HL-60 (cell line): Measurements from ENCODE around the gene ALDH3B1.

Source experiments
- DNase-seq, 2 experiments: peaks; one replicate each; pipeline ENCODE4 v3.0.0-alpha.2; 2010 to 2020; ENCODE audit warnings: low read depth in 1 of 2, low spot score in 1 of 2
- H3K27ac ChIP-seq: fragments of 250-450 bp; sonication (Bioruptor Pico); replicated peaks from 2 replicates; pipeline ENCODE4 v1.5.1; 2020; ENCODE audit warnings: mild to moderate bottlenecking, moderate library complexity
- H3K27me3 ChIP-seq: fragments of 250-450 bp; sonication (Bioruptor Pico); 2 replicates; pipeline ENCODE4 v1.5.1; 2021; ENCODE audit warnings: mild to moderate bottlenecking, moderate library complexity; ENCODE audit not compliant: insufficient read depth, poor library complexity, severe bottlenecking
- H3K4me3 ChIP-seq: replicated peaks from 2 replicates; pipeline ENCODE4 v1.5.1; 2011; ENCODE audit warnings: mild to moderate bottlenecking, control low read depth, low read length; ENCODE audit not compliant: insufficient read depth
- GABPA ChIP-seq: IDR thresholded peaks from 2 replicates; pipeline ENCODE4 v1.6.1; 2012; ENCODE audit warnings: low read depth
- POLR2AphosphoS5 ChIP-seq: IDR thresholded peaks from 2 replicates; pipeline ENCODE4 v1.6.1; 2012; ENCODE audit warnings: low read depth
- SPI1 ChIP-seq: IDR thresholded peaks from 2 replicates; pipeline ENCODE4 v1.6.1; 2012; ENCODE audit warnings: low read depth, mild to moderate bottlenecking, borderline replicate concordance
- TF ChIP-seq, protein P1 (sequence below): IDR thresholded peaks from one replicate; pipeline ENCODE4 v1.5.1; 2011; ENCODE audit warnings: low read length, control low read depth, inconsistent platforms; ENCODE audit not compliant: insufficient read depth
- TF ChIP-seq, protein P2 (sequence below): IDR thresholded peaks from 2 replicates; pipeline ENCODE4 v1.6.1; 2012; ENCODE audit warnings: low read depth; ENCODE audit not compliant: insufficient replicate concordance

Gene ALDH3B1

GRCh38 chr11:68041617-68042218 is 31.6 kb downstream of the ALDH3B1 start:
- DNase-seq: peak in 1 of 2 experiments; percentile 26
- H3K27me3 ChIP-seq: no peaks in the 10 kb centered on the region
- peak overlapping the region; percentile 97 for H3K4me3 ChIP-seq
- TF ChIP-seq, protein P1, sequence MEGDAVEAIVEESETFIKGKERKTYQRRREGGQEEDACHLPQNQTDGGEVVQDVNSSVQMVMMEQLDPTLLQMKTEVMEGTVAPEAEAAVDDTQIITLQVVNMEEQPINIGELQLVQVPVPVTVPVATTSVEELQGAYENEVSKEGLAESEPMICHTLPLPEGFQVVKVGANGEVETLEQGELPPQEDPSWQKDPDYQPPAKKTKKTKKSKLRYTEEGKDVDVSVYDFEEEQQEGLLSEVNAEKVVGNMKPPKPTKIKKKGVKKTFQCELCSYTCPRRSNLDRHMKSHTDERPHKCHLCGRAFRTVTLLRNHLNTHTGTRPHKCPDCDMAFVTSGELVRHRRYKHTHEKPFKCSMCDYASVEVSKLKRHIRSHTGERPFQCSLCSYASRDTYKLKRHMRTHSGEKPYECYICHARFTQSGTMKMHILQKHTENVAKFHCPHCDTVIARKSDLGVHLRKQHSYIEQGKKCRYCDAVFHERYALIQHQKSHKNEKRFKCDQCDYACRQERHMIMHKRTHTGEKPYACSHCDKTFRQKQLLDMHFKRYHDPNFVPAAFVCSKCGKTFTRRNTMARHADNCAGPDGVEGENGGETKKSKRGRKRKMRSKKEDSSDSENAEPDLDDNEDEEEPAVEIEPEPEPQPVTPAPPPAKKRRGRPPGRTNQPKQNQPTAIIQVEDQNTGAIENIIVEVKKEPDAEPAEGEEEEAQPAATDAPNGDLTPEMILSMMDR: no peak
- TF ChIP-seq, protein P2, sequence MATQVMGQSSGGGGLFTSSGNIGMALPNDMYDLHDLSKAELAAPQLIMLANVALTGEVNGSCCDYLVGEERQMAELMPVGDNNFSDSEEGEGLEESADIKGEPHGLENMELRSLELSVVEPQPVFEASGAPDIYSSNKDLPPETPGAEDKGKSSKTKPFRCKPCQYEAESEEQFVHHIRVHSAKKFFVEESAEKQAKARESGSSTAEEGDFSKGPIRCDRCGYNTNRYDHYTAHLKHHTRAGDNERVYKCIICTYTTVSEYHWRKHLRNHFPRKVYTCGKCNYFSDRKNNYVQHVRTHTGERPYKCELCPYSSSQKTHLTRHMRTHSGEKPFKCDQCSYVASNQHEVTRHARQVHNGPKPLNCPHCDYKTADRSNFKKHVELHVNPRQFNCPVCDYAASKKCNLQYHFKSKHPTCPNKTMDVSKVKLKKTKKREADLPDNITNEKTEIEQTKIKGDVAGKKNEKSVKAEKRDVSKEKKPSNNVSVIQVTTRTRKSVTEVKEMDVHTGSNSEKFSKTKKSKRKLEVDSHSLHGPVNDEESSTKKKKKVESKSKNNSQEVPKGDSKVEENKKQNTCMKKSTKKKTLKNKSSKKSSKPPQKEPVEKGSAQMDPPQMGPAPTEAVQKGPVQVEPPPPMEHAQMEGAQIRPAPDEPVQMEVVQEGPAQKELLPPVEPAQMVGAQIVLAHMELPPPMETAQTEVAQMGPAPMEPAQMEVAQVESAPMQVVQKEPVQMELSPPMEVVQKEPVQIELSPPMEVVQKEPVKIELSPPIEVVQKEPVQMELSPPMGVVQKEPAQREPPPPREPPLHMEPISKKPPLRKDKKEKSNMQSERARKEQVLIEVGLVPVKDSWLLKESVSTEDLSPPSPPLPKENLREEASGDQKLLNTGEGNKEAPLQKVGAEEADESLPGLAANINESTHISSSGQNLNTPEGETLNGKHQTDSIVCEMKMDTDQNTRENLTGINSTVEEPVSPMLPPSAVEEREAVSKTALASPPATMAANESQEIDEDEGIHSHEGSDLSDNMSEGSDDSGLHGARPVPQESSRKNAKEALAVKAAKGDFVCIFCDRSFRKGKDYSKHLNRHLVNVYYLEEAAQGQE: no peak
- no peak for TF ChIP-seq POLR2AphosphoS5
- TF ChIP-seq SPI1: no peak
- no peak for TF ChIP-seq GABPA
- peak overlapping the region; percentile 81 for H3K27ac ChIP-seq

DNA sequence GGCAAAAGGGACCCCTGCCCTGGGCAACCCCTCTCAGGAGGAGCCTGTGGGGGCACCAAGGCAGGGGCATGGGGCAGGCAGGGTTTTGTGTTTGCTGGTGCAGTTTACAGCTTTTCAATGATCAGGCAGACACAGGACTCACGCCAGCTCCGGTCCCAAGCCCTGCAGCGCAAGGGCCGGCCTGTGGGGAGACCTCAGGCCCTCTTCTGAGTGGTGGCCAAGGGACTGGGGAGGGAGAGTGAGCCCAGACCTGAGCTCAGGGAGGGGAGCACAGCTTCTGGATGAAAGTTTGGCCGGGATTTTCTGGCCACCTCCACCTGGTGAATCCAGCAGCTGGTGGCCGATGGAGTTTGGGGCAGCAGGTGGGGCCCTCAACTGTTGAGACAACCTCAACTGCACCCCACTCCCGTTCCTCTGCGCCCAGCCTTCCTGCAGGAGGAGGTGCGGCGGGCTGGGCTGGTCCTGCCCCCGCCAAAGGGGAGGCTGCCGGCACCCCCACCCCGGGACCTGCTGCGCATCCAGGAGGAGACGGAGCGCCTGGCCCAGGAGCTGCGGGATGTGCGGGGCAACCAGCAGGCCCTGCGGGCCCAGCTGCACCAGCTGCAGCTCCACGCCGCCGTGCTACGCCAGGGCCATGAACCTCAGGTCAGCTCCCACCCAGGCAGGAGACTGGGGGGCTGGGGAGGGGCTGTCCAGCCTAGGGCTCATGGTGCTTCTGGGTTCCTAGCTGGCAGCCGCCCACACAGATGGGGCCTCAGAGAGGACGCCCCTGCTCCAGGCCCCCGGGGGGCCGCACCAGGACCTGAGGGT is 32.3 kb downstream of the ALDH3B1 start:
- Histone ChIP-seq H3K27me3 (no peaks in the 10 kb centered on the region), H3K27ac (peak overlapping the region; percentile 81), H3K4me3 (peak overlapping the region; percentile 97)
- TF ChIP-seq, protein P2: no peak
- TF ChIP-seq POLR2AphosphoS5 (no peak), SPI1 (no peak), GABPA (no peak)
- TF ChIP-seq, protein P1: no peak
- DNase-seq: peak in 1 of 2 experiments; percentile 24

- no peaks in the 10 kb centered on the region for H3K27me3 ChIP-seq
- H3K27ac ChIP-seq: peak overlapping the region; percentile 81
- peak overlapping the region; percentile 40 for H3K4me3 ChIP-seq
- peak in 1 of 2 experiments; percentile 64 for DNase-seq
- TF ChIP-seq POLR2AphosphoS5 (no peak), SPI1 (no peak), GABPA (no peak)
- TF ChIP-seq, protein P2: no peak
- TF ChIP-seq, protein P1: no peak
Measured at GRCh38 chr11:68043029-68043348, 32.9 kb downstream of the ALDH3B1 start.
